Measurements from ENCODE around the gene FZD10.

Gene FZD10

GRCh38 chr12:130154276-130155070 is 7.8 kb upstream of the FZD10 start:
- no peak for DNase-seq (ENCODE audit: low spot score)

GRCh38 chr12:130155416-130156073 is 6.7 kb upstream of the FZD10 start:
- DNase-seq (ENCODE audit: low spot score), result no peak

- DNase-seq (ENCODE audit: low spot score), result no peak
These were observed 5.5 kb upstream of the FZD10 start for GRCh38 chr12:130156652-130157275.

- no peak for DNase-seq (ENCODE audit: low spot score)
These were observed 4.1 kb upstream of the FZD10 start for GRCh38 chr12:130157998-130158753.

- DNase-seq (ENCODE audit: low spot score), result no peak
These were observed 3.6 kb upstream of the FZD10 start for GRCh38 chr12:130158754-130159059.

GRCh38 chr12:130160306-130160705 is 2.0 kb upstream of the FZD10 start:
- DNase-seq (ENCODE audit: low spot score), result no peak

GRCh38 chr12:130160711-130161231 is 1.5 kb upstream of the FZD10 start:
- DNase-seq (ENCODE audit: low spot score), result no peak

GRCh38 chr12:130161261-130162243 is 712 bp upstream of the FZD10 start:
- no peak for DNase-seq (ENCODE audit: low spot score)

GRCh38 chr12:130162745-130163460 is 639 bp downstream of the FZD10 start:
- DNase-seq (ENCODE audit: low spot score), result no peak

GRCh38 chr12:130163461-130164215 is 1.4 kb downstream of the FZD10 start:
- no peak for DNase-seq (ENCODE audit: low spot score)

- no peak for DNase-seq (ENCODE audit: low spot score)
These were observed 1.9 kb downstream of the FZD10 start for GRCh38 chr12:130164216-130164542.

GRCh38 chr12:130164936-130165335 is 2.7 kb downstream of the FZD10 start:
- no peak for DNase-seq (ENCODE audit: low spot score)

- no peak for DNase-seq (ENCODE audit: low spot score)
These were observed 4.0 kb downstream of the FZD10 start for GRCh38 chr12:130166306-130166705.

GRCh38 chr12:130167537-130167936 is 5.3 kb downstream of the FZD10 start:
- no peak for DNase-seq (ENCODE audit: low spot score)

GRCh38 chr12:130169256-130169655 is 7.0 kb downstream of the FZD10 start:
- no peak for DNase-seq (ENCODE audit: low spot score)

- DNase-seq (ENCODE audit: low spot score), result no peak
These were observed 7.7 kb downstream of the FZD10 start for GRCh38 chr12:130169924-130170323.

- no peak for DNase-seq (ENCODE audit: low spot score)
These were observed 8.3 kb downstream of the FZD10 start for GRCh38 chr12:130170611-130171010.

- DNase-seq (ENCODE audit: low spot score), result no peak
These were observed 15.5 kb downstream of the FZD10 start for GRCh38 chr12:130177635-130178242.

- DNase-seq (ENCODE audit: low spot score), result no peak
These were observed 16.0 kb downstream of the FZD10 start for GRCh38 chr12:130178282-130178681.

Measured in germinal center (tissue), 1 donor.